Head of caudate nucleus (tissue), 42 donors: ENCODE data around the gene MARS2.
"Not testable (repeated sequence)": the region's sequence is repeated elsewhere in the genome, so short reads cannot be mapped to it uniquely, and the experiment has no call there.

ENCODE experiments used
- DNase-seq, 42 donors: peaks; one replicate each; pipeline versions ENCODE4 v3.0.0 to v3.0.0-alpha.2; 2020 to 2021; ENCODE audit warnings: mixed read lengths in 7 of 42
- intact Hi-C: fragments of 100-400 bp; cut with DNase I; formaldehyde crosslinking; loops from one replicate; pipeline ENCODE4 v1.15.0; 2022

MARS2 gene

DNA sequence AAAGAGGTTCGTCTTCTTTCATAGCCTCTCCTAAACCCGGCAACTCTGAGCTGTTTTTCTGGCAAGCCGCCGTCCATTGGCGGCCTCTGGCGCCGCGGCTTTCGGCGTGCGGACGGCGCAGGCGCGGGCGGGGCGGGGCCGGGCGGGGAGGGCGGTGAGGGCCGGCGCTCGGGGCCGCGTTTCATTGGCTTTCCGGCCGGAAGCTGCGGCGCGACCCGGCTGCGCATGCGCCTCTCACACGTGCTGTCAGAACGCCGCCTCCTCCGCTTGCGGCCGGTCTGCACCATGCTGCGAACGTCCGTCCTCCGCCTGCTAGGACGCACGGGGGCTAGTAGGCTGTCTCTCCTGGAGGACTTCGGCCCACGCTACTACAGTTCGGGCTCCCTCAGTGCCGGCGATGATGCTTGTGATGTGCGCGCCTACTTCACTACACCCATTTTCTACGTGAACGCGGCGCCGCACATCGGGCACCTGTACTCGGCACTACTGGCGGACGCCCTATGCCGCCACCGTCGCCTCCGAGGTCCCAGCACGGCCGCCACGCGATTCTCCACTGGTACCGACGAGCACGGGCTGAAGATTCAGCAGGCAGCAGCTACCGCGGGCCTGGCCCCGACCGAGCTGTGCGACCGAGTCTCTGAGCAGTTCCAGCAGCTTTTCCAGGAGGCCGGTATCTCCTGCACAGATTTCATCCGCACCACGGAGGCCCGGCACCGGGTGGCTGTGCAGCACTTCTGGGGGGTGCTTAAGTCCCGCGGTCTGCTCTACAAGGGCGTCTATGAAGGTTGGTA, at the start of gene MARS2:
TSS of gene MARS2 (plus strand) at position 249 of the 791 bp plus-strand sequence. CDS start at position 286, 37 bp downstream.
- intact Hi-C loops, result loop anchor here (2.0 to 5.0 kb wide), 4 partner anchors 72 to 268 kb away; partner anchors contain the start of genes COQ10B, HSPD1 and SF3B1
- DNase-seq, result peak; percentile 78 to 96 (median 92)

DNA sequence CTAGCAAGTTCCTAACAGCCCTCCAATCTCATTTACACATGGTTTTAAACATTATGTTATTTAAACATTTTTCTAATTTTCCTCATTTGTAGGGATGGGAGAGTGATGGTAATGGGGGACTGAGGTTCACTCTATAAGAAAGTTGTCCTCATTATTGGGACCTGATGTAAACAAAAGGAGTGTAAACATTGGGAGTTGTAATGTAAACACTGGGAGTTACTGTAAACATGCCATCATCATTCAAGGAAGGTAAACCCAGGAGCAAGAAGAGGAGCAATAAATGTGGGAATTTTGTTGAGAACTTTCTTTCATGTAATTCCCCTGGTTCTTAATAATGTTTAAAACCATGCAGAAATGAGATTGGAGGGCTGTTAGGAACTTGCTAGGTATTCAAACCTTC, 47.6 kb upstream of the MARS2 start:
- intact Hi-C loops, result no loop called here
- DNase-seq, result no peak

DNA sequence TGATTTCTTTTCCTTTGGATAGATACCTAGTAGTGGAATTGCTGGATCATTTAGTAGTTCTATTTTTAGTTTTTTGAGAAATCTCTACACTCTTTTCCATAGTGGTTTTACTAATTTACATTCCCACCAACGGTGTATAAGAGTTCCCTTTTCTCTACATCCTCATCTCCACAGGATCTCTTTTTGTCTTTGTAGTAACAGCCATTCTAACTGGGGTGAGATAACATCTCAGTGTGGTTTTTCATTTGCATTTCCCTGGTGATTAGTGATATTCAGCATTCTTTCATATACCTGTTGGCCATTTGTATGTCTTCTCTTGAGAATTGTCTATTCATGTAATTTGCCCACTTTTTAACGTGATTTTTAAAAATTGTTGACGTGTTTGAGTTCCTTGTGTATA, 43.5 kb upstream of the MARS2 start:
- intact Hi-C loops, result no loop called here
- no peak for DNase-seq

DNA sequence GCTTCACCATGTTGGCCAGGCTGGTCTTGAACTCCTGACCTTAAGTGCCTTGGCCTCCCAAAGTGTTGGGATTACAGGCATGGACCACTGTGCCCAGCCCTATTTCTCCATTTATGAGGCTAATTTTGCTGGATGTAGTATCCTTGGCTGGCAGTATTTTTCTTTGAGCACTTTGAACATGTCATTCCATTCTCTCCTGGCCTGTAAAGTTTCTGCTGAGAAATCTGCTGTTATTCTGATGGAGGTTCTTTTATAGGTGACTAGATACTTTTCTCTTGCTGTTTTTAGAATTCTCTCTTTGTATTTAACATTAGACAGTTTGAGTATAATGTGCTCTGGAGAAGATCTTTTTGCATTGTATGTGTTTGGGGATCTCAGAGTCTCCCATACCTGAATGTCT, 38.9 kb upstream of the MARS2 start:
- intact Hi-C loops, result no loop called here
- no peak for DNase-seq

DNA sequence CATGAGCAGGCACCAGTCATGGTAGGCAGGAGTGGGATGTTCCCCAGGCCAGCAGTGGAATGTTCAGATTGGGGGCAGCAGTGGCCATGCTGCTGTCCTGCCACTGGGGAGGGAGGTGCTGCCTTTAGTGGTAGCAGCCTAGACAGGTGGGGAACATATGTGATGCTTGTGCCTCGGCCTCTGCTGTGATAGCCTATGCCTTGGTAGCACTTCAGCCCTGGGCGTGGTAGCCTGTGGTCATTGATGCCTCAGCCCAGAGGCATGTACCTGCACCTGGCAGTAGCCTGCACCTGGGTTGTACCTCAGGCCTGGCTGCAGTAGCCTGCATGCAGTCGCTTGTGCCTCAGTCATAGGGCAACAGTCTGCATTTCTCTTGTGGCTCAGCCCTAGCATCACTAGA, 36.9 kb upstream of the MARS2 start:
- intact Hi-C loops, result no loop called here

DNA sequence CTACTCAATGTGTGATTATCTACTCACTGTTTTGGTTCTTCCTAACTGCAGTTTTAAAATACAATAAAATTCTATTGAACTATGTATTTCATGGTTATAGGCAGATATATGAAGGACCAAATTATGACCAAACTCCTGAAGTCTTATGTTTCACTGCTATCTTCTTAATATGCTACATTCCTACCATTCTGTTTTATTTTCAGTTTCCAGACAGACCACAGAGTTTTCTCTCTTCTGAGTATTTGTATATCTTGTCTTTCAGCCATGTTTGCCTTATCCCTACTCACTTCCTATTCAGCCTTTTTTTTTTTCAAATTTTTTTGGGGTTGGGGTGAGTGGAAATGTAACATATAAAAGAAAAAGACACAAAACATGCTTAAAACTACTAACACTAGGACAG, 36.1 kb upstream of the MARS2 start:
- no peak for DNase-seq
- intact Hi-C loops, result no loop called here

More for the DNA sequence above, 36.9 kb upstream of the MARS2 start:
- no peak for DNase-seq

DNA sequence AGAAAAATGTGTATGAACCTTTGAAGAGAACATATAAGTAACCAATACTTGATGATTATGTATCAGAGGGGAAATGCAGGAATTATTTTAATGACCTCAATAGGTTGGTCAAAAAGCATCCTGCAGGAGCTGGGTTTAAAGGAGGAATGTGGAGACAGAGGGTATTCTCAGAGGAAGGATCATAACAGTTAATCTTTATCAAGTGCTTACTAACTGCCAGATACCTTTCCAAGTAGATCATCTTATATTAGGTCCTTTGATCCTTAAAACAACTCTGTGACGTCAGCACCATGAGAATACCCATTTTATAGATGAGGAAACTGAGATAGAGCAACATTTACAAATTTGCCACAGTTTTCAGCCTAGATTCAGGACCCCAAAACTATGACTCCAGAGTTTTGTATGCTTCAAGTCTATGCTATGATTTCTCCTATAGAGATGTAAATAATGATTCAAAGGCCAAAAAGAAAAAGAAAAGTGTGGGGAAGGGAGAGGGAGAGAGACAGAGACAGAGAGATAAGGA, 32.7 kb upstream of the MARS2 start:
- DNase-seq, result no peak
- intact Hi-C loops, result loop anchor here (10.0 kb wide), 1 partner anchor 48 kb away; no protein-coding TSS in a partner anchor

DNA sequence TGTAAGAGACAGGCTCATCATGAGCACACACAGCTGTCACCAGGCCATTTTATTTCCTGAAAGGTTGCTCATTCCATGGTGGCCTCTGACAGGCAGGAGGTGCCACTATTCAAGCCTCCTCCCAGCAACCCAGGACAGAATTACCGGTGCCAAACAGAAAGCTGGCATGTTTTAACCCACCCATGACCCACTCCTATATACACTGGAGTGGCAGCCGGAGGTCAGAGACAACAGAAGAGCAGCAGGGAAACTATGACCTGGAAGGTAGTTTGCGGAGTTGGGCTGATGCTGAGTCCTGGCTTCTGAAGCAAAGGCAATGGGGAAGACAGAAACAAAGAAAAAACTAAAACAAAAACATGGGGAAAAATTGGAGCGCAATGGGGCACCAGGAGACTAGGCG, 32.1 kb upstream of the MARS2 start:
- intact Hi-C loops, result loop anchor here (10.0 kb wide), 1 partner anchor 48 kb away; no protein-coding TSS in a partner anchor
- peak in 5 of 42 donors; percentile 2 to 44 (median 23) for DNase-seq

DNA sequence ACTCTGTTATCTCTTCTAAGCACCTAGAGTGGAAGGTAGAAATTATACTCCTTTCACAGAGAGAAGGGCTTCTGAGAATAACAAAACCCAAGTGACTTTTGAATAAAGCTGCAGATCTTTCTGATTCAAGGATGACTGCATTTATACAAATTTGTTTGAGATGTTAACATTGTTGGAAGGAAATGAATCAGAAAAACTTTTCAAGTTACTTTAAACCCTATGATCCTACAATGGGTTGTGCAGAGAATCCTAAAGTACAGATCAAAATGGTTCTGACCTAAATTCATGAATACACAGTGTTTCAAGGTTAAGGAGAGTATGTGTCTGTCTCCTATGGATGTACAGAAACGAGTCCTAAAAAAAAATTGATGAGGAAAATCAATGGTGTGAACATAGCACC, 31.6 kb upstream of the MARS2 start:
- DNase-seq, result no peak
- intact Hi-C loops, result loop anchor here (10.0 kb wide), 1 partner anchor 49 kb away; no protein-coding TSS in a partner anchor

DNA sequence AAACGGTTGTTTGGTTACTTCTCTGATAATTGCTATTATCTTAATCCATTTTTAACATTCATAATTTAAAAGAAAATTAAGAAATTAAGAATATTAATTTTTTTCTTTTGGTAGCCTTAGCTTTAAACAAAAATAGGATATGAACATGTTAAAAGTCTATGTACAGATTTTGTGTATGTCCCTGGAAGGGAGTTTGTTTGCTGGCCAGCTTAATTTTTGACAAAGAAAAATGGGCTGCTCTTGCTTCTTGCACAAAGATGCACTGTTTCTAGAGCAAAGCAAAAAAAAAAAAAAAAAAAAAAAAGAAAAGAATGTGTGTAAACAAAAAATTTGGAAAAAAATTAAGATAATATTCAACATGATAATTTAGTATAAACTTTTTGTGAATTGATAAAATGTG, 31.1 kb upstream of the MARS2 start:
- DNase-seq, result peak in 10 of 42 donors; percentile 9 to 57 (median 24)
- intact Hi-C loops, result loop anchor here (10.0 kb wide), 1 partner anchor 49 kb away; no protein-coding TSS in a partner anchor

DNA sequence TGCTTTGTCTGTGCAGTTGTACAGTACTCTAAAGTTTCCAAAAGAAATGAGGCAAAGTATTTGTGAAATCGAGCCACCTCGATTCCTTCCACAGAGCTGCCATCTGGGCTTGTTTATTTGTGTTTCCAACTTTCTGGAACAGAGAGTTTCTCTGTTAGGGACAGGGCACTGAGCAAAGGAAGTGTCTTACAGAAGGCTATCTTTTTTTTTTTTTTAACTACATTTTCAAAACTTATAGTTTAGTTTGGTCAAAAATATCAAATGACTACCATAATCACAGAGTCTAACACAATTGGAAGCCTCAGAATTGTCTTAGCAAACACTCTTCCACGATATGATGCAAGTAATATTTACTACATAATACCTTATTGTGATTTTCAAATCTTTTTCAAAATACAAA, 30.6 kb upstream of the MARS2 start:
- intact Hi-C loops, result loop anchor here (10.0 kb wide), 1 partner anchor 50 kb away; no protein-coding TSS in a partner anchor
- DNase-seq, result peak in 21 of 42 donors; percentile 12 to 72 (median 32)

DNA sequence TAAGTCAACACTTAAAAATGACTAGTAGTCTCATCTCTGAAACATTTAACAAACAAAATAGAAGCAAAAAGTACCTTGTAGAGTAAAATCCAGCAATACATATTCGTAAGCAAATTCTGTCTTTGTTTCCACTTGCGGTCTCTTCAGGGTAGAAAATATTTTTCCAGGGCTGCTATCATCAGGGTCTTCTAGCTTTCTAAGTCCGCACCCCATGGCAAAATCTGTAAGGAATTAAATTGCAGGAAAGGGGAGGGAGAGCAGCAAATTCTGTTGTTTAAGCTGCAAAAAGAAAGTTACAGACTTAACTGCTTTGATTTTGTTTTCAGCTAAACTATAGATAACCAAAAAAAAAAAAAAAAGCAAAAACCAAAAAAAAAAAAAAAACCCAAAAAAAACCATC, 29.9 kb upstream of the MARS2 start, which contains the start of gene RFTN2:
TSS of gene RFTN2 (minus strand) at position 342 of the 400 bp plus-strand sequence. CDS start at position 213, 129 bp downstream.
- DNase-seq, result peak in 1 of 42 donors; percentile 16
- intact Hi-C loops, result loop anchor here (10.0 kb wide), 1 partner anchor 50 kb away; no protein-coding TSS in a partner anchor

DNA sequence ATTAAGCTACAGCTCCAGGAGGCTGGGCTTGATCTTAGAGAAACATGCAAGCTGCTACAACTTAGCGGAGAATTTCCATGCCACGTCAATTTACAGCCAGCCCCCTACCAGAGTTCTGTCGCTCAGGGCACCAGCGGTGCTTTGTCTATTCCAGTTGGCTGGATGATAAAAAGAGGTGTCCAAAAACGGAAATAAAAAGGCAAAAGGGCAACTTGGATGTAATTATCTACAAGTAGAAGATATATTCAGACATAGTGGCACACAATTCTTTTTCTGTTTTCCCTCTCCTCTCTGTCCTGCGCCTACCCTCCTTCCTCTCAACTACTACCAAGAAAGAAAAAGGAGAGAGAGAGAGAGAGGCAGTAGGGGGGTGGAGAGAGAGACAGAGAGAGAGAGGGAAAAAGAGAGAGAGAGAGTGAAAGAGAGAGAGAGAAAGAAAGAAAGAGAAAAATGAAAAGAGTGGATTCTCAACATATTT, 29.4 kb upstream of the MARS2 start:
- intact Hi-C loops, result loop anchor here (10.0 kb wide), 1 partner anchor 51 kb away; no protein-coding TSS in a partner anchor
- peak in 38 of 42 donors; percentile 10 to 77 (median 39) for DNase-seq

DNA sequence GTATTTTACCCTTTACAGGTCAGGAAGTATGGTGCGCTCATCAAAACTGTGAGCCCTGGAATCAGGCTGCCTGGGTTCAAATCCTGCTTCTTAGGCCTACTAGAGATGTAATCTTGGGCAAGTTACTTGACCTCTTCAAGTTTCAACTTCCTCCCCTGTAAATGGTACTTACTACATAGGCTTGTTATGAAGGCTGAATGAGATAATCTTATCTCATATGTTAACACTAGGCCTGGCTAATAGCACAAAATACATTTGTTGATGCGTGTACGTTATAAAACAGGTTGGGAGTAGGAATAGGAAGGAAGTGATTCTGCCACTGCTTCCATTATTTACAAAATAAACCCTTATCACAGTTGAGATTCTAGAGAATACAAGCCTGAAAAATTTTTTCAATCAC, 28.1 kb upstream of the MARS2 start:
- intact Hi-C loops, result loop anchor here (10.0 kb wide), 1 partner anchor 52 kb away; no protein-coding TSS in a partner anchor
- no peak for DNase-seq

DNA sequence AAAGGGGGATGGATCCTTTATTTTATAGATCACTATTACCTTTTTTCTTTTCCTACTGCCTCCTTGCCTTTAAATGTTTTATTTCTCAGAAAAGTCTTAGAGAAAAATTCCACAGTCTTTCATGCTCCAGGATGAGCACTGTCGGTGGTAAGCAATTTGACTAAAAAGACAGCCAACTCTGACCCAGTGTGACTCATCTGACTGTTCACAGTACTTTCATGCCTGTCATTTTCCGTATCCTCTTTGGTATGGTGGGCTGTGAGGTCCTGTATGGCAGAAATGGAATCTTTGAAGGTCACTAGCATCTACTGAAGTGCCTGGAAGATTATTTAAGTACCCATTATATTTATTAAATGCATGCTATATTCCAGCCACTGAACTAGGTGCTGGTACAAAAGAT, 27.7 kb upstream of the MARS2 start:
- intact Hi-C loops, result loop anchor here (10.0 kb wide), 1 partner anchor 53 kb away; no protein-coding TSS in a partner anchor
- no peak for DNase-seq

DNA sequence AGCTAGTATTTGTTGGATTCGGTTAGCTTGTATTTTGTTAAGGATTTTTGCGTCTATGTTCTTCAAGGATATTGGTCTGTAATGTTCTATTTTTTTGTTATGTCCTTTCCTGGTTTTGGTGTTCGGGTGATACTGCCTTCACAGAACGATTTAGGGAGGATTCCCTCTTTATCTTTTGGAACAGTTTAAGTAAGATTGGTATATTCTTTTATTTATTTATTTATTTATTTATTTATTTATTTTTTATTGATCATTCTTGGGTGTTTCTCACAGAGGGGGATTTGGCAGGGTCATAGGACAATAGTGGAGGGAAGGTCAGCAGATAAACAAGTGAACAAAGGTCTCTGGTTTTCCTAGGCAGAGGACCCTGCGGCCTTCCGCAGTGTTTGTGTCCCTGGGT, 10.0 kb upstream of the MARS2 start:
- intact Hi-C loops, DNase-seq: not testable (repeated sequence)

DNA sequence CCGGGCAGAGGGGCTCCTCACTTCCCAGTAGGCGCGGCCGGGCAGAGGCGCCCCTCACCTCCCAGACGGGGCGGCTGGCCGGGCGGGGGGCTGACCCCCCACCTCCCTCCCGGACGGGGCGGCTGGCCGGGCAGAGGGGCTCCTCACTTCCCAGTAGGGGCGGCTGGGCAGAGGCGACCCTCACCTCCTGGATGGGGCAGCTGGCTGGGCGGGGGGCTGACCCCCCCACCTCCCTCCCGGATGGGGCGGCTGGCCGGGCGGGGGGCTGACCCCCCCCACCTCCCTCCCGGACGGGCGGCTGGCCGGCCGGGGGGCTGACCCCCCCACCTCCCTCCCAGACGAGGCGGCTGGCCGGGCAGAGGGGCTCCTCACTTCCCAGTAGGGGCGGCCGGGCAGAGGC, 9.2 kb upstream of the MARS2 start:
- intact Hi-C loops, DNase-seq: not testable (repeated sequence)

DNA sequence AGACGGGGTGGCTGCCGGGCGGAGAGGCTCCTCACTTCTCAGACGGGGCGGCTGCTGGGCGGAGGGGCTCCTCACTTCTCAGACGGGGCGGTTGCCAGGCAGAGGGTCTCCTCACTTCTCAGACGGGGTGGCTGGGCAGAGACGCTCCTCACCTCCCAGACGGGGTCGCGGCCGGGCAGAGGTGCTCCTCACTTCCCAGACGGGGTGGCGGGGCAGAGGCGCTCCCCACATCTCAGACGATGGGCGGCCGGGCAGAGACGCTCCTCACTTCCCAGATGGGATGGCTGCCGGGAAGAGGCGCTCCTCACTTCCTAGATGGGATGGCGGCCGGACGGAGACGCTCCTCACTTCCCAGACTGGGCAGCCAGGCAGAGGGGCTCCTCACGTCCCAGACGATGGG, 8.6 kb upstream of the MARS2 start:
- DNase-seq, intact Hi-C loops: not testable (repeated sequence)

DNA sequence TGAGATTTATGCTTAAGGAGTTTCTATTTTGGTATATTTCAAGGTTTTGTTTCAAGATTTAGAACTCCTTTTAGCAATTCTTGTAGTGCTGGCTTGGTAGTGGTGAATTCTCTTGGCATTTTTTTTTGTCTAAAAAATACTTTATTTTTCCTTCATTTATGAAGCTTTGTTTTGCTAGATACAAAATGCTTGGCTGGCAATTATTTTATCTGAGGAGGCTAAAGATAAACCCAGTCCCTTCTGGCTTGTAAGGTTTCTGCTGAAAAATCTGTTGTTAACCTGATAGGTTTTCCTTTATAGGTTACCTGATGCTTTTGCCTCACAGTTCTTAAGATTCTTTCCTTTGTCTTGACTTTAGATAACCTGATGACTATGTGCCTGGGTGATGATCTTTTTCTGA, 5.4 kb upstream of the MARS2 start:
- intact Hi-C loops, DNase-seq: not testable (repeated sequence)

DNA sequence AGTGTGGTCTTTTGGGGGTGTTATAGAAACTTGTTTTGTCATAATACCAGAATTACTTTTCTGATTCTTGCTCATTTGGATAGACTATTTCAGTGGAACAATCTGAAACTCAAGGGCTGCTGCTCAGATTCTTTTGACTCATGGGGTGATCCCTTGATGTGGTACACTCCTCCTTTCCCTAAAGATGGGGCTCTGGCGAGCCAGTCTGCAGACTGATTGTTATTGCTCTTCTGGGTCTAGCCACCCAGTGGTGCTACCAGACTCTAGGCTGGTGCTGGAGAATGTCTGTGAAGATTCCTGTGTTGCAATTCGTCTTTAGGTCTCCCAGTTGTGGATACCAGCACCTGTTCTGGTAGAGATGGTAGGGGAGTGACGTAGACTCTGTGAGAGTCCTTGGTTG, 4.2 kb upstream of the MARS2 start:
- intact Hi-C loops, result no loop called here

More for the DNA sequence above, 4.2 kb upstream of the MARS2 start:
- no peak for DNase-seq
